HepG2 (cell line): ENCODE data around the gene PHRF1. TPM values are rescaled to one million over a fixed set of nuclear protein-coding genes. Genes with fewer than 3 reads are reported as not detected.

Experiments
- BCL6 ChIP-seq: IDR thresholded peaks from 2 replicates; pipeline ENCODE4 v1.6.1; 2016; ENCODE audit warnings: missing genetic modification reagents, missing compliant biosample characterization
- DPF2 ChIP-seq: sonication (generic); formaldehyde crosslinking; IDR thresholded peaks from 2 replicates; pipeline ENCODE4 v1.4.0; 2020; ENCODE audit warnings: mild to moderate bottlenecking, low read depth, missing genetic modification reagents, borderline replicate concordance
- HDAC1 ChIP-seq: sonication (generic); formaldehyde crosslinking; IDR thresholded peaks from 2 replicates; pipeline ENCODE4 v1.5.1; 2020; ENCODE audit warnings: mild to moderate bottlenecking, missing genetic modification reagents
- HNF1B ChIP-seq: sonication (generic); formaldehyde crosslinking; IDR thresholded peaks from 2 replicates; pipeline ENCODE4 v1.5.1; 2020; ENCODE audit warnings: mild to moderate bottlenecking, moderate library complexity, missing genetic modification reagents
- MED8 ChIP-seq: sonication (generic); formaldehyde crosslinking; IDR thresholded peaks from 2 replicates; pipeline ENCODE4 v1.8.1; 2023; ENCODE audit warnings: mild to moderate bottlenecking, missing genetic modification reagents; ENCODE audit not compliant: insufficient replicate concordance
- POLR2A ChIP-seq, 2 experiments: IDR thresholded peaks; 2 replicates each; pipeline ENCODE4 v1.6.1; 2011; ENCODE audit warnings: low read depth in 2 of 2, low read length in 2 of 2, mild to moderate bottlenecking in 1 of 2, moderate library complexity in 1 of 2; ENCODE audit not compliant: insufficient read depth in 1 of 2
- PRDM10 ChIP-seq: sonication (generic); formaldehyde crosslinking; IDR thresholded peaks from 2 replicates; pipeline ENCODE4 v1.4.0; 2020; ENCODE audit warnings: low read depth, missing genetic modification reagents
- SALL1 ChIP-seq: sonication (generic); formaldehyde crosslinking; IDR thresholded peaks from 2 replicates; pipeline ENCODE4 v1.8.0; 2022; ENCODE audit warnings: mild to moderate bottlenecking, missing genetic modification reagents
- STAG1 ChIP-seq: sonication (generic); formaldehyde crosslinking; IDR thresholded peaks from 2 replicates; pipeline ENCODE4 v1.4.0; 2020; ENCODE audit warnings: missing genetic modification reagents
- ZBTB21 ChIP-seq: sonication (generic); formaldehyde crosslinking; IDR thresholded peaks from 2 replicates; pipeline ENCODE4 v1.4.0; 2020; ENCODE audit warnings: missing genetic modification reagents
- ZEB1 ChIP-seq: IDR thresholded peaks from 2 replicates; pipeline ENCODE4 v1.6.1; 2012; ENCODE audit warnings: mild to moderate bottlenecking, low read depth, inconsistent platforms; ENCODE audit not compliant: insufficient replicate concordance
- ZHX1 ChIP-seq: sonication (generic); formaldehyde crosslinking; IDR thresholded peaks from 2 replicates; pipeline ENCODE4 v1.8.1; 2022; ENCODE audit warnings: low read depth, mild to moderate bottlenecking, missing genetic modification reagents
- ZNF121 ChIP-seq: sonication (generic); formaldehyde crosslinking; IDR thresholded peaks from 2 replicates; pipeline ENCODE4 v1.5.0; 2020; ENCODE audit warnings: mild to moderate bottlenecking, missing genetic modification reagents
- ZNF496 ChIP-seq: sonication (generic); formaldehyde crosslinking; IDR thresholded peaks from 2 replicates; pipeline ENCODE4 v1.8.1; 2023; ENCODE audit warnings: mild to moderate bottlenecking, moderate library complexity, missing genetic modification reagents; ENCODE audit not compliant: insufficient replicate concordance
- ZNF839 ChIP-seq: sonication (generic); formaldehyde crosslinking; IDR thresholded peaks from 2 replicates; pipeline ENCODE4 v1.4.0; 2020; ENCODE audit warnings: missing genetic modification reagents, mild to moderate bottlenecking, borderline replicate concordance
- polyA plus RNA-seq, 8 experiments: library from polyadenylated mRNA; depleted of rRNA in 3 of 8; stranded (reverse) in 7 of 8; unstranded in 1 of 8; fragments of >200 nt; fragmentation: Illumina TruSeq in 4 of 8; extraction: Trizol in 4 of 8; gene quantifications; 2 replicates each; pipeline versions ENCODE4 v1.2.1 to v1.2.3, GENCODE V29; 2011 to 2016; ENCODE audit warnings: low read depth in 4 of 8, missing spikeins in 1 of 8, mixed read lengths in 1 of 8; ENCODE audit not compliant: insufficient read depth in 1 of 8
- total RNA-seq, 5 experiments: library from RNA; depleted of rRNA; stranded (reverse); fragments of >200 nt; fragmentation: Illumina TruSeq; extraction: Trizol; gene quantifications; 2 replicates each; pipeline ENCODE4 v1.2.3, GENCODE V29; 2016; ENCODE audit warnings: low read depth in 1 of 5
- TF ChIP-seq, protein P1 (sequence below): sonication (generic); formaldehyde crosslinking; IDR thresholded peaks from 2 replicates; pipeline ENCODE4 v1.4.0; 2020; ENCODE audit warnings: missing genetic modification reagents

Gene PHRF1
- total and polyA plus RNA-seq, 2 of the 13 experiments (the other 11 are each of a cell fraction or from before 2014, with no cell fraction given), result 8.2 to 16.7 TPM

GRCh38 chr11:655036-655726, 78.9 kb downstream of the PHRF1 start (continued):
- peak; percentile 51; the same call in 1 of the 2 replicates for TF ChIP-seq PRDM10 (CRISPR knock-in tag)
- 0 out of 2 replicates have a peak, but pooled peaks have one; percentile 14 for TF ChIP-seq BCL6 (CRISPR knock-in tag)
- peak; percentile 5 for TF ChIP-seq ZEB1
- no peak for TF ChIP-seq ZBTB21 (CRISPR knock-in tag)
- peak; percentile 49 for TF ChIP-seq SALL1
- TF ChIP-seq, protein P1, sequence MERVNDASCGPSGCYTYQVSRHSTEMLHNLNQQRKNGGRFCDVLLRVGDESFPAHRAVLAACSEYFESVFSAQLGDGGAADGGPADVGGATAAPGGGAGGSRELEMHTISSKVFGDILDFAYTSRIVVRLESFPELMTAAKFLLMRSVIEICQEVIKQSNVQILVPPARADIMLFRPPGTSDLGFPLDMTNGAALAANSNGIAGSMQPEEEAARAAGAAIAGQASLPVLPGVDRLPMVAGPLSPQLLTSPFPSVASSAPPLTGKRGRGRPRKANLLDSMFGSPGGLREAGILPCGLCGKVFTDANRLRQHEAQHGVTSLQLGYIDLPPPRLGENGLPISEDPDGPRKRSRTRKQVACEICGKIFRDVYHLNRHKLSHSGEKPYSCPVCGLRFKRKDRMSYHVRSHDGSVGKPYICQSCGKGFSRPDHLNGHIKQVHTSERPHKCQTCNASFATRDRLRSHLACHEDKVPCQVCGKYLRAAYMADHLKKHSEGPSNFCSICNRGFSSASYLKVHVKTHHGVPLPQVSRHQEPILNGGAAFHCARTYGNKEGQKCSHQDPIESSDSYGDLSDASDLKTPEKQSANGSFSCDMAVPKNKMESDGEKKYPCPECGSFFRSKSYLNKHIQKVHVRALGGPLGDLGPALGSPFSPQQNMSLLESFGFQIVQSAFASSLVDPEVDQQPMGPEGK (CRISPR knock-in tag), result peak; percentile 40
- TF ChIP-seq HNF1B (CRISPR knock-in tag), result peak; percentile 85
- TF ChIP-seq ZNF839 (CRISPR knock-in tag), result no peak
- TF ChIP-seq ZNF496 (CRISPR knock-in tag), result no peak
- peak in 1 of 2 experiments; percentile 40; a peak in 1 of 4 replicates for TF ChIP-seq POLR2A (IDR thresholded peaks at IDR 0.05; ENCODE audit: insufficient read depth in 1 of 2, low read depth in 2 of 2, low read length in 2 of 2)
- TF ChIP-seq DPF2 (CRISPR knock-in tag), result no peak
- TF ChIP-seq ZHX1, result 0 out of 2 replicates have a peak, but pooled peaks have one; percentile 39
- TF ChIP-seq STAG1, result no peak
- peak; percentile 81 for TF ChIP-seq ZNF121 (CRISPR knock-in tag)
- peak; percentile 53; the same call in 1 of the 2 replicates for TF ChIP-seq HDAC1
- TF ChIP-seq MED8 (CRISPR knock-in tag), result no peak
